GM19238 (cell line): ENCODE results near the gene KRTDAP.
A peak's percentile ranks its signal among the peaks of the same experiment; 100 is the strongest.

Experiments
- DNase-seq: peaks from one replicate; pipeline ENCODE4 v3.0.0; 2011; ENCODE audit warnings: low spot score; ENCODE audit not compliant: insufficient read length

Gene KRTDAP

DNA sequence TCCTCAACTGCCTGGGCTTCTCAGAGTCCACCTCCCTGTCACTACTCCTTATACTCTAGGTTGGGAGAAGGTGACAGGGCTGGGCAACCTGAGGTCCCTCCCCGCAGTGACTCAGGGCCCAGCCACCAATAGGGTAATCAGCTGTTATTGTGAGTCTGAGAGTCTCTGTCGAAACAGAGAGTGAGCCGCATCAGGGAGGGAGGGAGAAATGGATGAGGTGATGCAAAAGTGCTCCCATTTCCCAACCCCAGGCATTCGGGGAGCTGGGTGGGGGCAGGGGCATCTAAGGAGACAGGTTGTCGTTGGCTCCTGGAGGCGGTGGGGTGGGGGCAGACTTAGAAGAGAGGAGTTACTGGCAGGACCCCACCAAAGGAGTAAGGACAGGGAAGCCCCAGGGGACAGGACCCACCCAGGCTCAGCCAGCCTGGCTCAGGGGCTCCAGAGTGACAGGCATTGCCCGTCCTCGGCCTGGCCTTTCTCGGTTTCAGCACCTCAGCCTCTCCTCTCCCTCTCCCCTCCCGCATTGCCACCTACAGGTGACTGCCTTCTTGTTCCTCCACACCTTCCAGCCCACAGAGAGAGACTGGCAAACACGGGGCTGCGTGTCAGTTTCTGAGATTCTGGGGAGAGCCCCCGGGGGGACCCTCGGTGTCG lies 23.5 kb upstream of the KRTDAP start, which contains the start of gene DMKN:
Gene DMKN, minus strand, starts transcription at position 22 of the 654 bp plus-strand sequence. CDS start 174 bp downstream, outside the sequence.
- no peak for DNase-seq

GRCh38 chr19:35512831-35513627 lies 22.8 kb upstream of the KRTDAP start:
- no peak for DNase-seq

DNA sequence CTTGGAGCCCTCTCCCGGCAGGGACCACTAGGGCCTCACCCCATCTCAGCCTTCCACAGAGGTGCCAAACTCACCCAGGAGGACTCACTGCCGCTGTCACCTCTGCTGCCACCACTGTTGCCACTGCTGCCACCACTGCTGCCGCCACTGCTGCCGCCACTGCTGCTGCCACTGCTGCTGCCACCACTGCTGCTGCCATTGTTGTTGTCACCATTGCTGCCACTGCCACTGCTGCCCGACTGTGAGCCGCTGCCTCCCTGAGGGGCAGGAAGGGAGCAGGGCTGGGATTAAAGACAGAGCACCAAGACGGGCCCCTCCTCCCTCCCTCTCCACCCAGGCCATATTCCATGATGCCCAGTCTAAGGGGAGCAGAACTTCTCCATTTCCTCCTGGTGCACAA lies 21.1 kb upstream of the KRTDAP start:
- DNase-seq: no peak

DNA sequence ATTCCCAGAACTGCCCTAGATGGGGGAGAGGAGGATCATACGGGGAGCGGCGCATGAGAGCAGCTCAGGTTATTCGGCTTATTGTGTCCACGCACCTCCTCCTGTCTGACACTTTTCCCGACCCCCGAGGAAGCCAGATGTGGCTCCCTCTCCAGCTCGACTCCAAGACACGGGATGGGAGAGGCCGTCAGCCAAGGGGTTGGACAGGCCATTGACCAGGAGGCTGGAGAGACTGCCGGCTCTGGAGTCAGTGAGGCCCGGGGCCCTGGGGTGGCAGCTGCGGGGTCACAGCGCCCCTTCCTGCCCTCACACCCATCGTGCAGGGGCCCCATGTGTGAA lies 20.3 kb upstream of the KRTDAP start:
- DNase-seq: no peak

- DNase-seq: peak; percentile 91
Measured at GRCh38 chr19:35509861-35510625, 19.8 kb upstream of the KRTDAP start.

DNA sequence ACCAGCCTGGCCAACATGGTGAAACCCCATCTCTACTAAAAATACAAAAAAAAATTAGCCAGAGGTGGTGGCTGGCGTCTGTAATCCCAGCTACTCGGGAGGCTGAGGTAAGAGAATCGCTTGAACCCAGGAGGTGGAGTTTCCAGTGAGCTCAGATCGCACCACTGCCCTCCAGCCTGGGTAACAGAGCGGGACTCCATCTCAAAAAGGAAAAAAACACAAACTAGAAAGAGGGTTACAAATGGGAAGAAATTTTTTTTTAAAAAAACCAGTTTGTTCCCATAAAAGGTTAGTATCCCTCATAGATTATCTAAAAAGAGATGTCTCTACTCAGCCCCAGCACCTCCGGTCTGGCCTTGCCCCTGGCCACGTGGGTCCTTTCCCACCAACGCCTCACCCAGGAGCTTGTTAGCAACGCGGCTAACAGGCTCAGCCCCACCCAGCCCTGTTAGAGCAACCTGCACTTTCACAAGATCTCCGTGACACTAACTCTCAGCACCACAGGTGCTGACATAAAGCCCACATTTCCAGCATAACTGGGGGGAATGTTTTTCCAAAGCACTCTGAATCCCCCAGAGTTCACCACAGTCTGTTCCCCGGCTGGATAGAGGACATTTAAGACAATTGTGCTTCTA lies 18.9 kb upstream of the KRTDAP start:
- no peak for DNase-seq

DNA sequence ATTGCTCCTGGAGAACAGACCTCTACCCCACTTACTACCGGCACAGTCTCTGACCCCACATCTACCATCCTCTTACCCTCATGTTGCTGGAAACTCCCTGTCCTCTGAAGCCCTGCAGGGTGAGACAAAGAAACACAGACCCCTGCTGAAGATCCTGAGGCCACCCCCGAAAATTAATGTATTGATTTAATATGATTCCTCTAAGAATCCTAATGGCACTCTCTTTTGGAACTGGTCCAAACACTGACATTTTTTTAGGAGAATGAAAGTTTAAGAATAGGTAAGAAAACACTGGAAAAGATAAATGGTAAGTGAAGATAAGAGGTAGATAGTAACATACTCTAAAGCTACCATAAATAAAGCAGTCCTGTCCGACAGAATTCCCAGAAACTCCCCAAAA lies 17.9 kb upstream of the KRTDAP start:
- DNase-seq: no peak

GRCh38 chr19:35507561-35507960 lies 17.3 kb upstream of the KRTDAP start:
- DNase-seq: no peak

GRCh38 chr19:35506011-35506410 lies 15.7 kb upstream of the KRTDAP start:
- DNase-seq: no peak

GRCh38 chr19:35502751-35503150 lies 12.5 kb upstream of the KRTDAP start:
- DNase-seq: no peak

GRCh38 chr19:35501684-35502083 lies 11.4 kb upstream of the KRTDAP start:
- DNase-seq: no peak

DNA sequence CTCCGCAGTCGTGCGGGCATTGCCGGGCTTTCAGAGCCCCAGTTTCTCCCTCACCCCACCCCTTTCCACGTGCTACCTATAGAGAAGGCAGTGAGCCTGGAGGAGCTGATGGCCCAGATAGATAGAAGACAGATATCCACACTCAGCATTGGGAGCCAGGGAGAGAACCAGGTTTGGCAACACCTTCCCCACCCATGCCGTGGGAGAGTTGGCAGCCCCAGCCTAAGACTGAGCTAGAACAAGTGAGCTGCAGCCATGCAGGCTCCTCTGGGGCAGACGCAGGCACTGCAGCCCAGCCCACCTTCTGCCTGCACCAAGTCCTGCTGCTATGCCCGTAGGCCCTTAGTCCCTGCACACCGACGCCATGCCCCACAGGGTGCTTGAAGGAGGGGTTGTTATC lies 10.3 kb upstream of the KRTDAP start:
- no peak for DNase-seq

GRCh38 chr19:35498984-35499527 lies 8.8 kb upstream of the KRTDAP start:
- DNase-seq: no peak

GRCh38 chr19:35498220-35498619 lies 8.0 kb upstream of the KRTDAP start:
- no peak for DNase-seq

DNA sequence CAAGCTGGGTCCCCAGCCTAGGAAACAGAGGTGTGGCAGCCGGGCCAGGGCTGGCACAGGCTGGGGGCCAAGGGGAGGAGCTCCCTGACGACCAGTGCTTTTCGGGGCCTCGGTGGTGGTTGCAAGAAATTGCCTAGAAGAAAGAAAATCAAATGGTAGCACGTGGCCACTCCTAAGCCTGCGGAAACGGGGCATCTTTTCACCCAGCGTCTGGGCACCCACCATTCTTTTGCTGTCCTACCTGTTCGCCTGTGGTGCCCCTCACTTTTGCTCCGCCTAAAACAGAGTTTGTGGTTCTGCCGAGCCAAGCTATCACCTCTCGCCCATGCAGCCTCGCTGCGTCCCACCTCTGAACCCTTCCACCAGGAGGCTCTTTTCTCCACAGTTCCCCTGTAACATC lies 7.1 kb upstream of the KRTDAP start:
- no peak for DNase-seq

DNA sequence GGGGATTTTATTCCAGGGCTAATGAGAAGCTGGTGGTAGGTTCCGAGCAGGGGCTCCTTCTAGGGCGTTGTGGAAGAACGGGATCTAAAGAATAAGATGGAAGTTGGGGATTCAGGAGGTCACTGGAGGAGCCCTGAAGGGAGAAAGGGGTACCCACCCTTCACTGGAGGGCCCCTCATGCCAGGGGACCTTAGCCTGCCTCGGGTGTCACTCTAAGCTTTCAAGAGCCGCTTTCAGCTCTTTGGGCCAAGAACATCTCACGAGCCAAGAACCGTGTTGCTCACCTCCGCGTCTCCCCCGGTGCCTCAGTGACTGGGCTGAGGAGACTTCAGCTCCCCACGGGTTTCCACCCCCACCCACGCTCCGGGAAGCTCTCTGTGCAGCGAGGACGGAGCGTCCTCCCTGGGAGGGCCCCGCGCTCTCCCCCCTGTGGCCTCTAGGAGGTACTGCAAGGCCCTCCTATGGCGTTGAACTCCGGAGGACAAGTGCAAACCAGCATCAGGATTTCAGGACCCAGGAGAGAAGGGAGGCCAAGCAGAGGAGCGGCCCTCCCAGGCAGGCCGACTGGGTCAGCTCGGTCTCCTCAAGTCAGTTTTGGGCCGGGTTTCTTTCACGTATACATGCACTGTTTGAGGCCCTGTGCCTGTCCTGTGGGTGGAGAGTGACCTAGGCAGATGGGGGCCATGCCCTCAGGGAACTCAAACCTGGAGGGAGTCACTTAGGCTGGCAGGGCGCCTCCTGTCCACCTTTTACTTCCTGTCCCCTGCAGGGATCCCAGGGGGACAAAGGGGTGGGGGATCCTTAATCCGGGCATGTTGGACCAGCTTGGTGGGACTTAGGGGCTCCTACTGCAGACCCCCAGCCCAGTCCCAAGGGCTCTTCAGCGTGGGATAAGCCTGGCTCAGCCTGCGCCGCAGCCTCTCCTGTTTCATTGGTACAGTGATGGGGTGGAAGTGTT lies 5.1 kb upstream of the KRTDAP start:
- DNase-seq: peak; percentile 87

- no peak for DNase-seq
Measured at GRCh38 chr19:35493971-35494370, 3.7 kb upstream of the KRTDAP start.

DNA sequence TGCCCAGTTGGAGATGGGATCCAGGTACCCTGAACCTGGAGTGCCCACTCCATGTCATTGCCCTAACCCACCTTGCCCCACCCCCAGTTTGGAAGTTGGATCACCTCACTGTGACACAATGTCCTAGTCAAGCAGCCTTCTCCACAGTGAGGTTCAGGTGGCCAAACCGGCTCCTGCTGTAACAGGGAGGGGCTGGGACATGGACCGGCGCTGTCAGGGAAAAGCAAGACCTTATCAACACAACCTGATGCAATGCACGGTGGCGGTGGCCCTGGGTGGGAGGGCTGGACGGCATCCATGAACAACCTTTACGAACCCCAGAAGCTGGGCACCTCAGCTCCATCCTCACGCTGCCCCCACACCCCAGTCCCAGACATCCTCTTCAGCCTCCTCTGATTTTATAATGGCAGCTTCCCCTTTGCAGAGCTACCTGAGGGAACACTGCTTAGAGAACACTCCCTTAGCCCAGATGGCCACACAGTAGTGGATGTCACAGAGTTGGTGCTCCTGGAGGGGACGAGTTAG lies 1.6 kb upstream of the KRTDAP start:
- no peak for DNase-seq

- DNase-seq: no peak
Measured at GRCh38 chr19:35488677-35489076, 1.6 kb downstream of the KRTDAP start.

DNA sequence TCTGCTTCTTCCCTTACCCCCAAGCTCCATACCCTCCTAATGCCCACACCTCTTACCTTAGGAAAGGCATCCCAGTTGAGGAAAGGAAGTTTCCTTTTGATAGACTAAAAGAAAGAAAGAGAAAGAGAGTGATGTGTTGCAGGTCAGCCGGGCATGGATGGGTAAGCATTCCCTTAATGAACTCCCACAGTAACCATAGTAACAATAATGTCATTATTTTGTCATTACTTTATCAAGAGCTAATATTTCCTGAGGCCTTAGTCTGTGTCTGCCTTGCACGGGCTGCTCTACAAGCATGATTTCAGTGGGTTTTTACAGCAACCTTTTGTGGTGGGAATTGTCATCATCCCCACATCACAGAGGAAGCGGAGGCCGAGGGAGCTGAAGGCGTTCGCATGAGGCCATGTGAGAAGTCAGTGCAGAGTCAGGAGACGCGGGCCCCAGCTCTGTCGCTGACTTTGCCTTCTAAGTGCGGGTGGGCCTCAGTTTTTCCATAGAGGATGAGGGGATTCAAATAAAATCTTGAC lies 2.5 kb downstream of the KRTDAP start:
- no peak for DNase-seq
